HG02870 (cell line): ENCODE data around the gene PLA1A.

ENCODE experiments used
- ATAC-seq: cut with Tn5 transposase; IDR thresholded peaks from one replicate; pipeline ENCODE4 v1.9.1; 2021; ENCODE audit warnings: mild to moderate bottlenecking, moderate library complexity; ENCODE audit not compliant: unreplicated experiment

The PLA1A gene

DNA sequence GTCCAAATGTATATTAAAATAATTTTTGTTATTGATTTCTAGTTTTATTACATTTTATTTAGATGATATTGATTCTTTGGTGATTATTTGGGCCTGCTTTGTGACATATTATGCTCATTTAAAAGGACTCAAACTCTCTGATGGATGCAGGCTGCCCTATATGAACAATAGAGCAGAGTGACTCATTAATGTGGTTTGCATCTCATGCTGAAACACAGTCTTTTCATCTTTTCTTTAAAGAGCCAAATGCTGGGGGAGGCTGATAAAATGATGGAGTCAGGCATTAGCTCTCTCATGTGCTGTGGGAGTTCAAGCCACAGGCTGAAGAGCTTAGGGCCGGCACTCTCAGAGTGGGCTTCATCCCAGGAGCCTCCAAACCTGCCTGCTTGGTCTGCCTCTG is 7.2 kb downstream of the PLA1A start:
- no peak for ATAC-seq

DNA sequence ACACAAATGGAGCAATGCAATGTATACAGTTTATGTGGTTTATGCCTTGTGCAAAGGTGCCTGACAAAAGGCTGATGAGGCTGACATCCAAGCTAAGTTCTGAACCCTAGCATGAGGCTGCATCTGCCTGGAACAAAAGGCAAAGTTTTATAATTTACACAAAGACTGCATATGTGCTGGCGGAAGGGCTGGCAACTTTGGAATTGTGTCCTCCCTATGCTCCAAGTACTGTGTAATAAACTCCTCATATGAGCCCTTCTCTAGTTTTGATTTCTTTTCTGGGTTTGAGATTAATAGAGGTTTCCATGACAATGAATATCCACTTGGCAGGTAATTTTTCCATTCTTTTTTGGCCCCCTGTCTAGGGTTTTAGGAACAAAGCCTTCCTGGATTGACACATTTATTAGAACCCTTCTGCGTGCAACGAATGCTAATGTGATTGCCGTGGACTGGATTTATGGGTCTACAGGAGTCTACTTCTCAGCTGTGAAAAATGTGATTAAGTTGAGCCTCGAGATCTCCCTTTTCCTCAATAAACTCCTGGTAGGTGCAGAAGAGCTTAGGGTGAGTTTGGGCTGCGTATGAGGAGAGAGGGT is 10.8 kb downstream of the PLA1A start:
- no peak for ATAC-seq

DNA sequence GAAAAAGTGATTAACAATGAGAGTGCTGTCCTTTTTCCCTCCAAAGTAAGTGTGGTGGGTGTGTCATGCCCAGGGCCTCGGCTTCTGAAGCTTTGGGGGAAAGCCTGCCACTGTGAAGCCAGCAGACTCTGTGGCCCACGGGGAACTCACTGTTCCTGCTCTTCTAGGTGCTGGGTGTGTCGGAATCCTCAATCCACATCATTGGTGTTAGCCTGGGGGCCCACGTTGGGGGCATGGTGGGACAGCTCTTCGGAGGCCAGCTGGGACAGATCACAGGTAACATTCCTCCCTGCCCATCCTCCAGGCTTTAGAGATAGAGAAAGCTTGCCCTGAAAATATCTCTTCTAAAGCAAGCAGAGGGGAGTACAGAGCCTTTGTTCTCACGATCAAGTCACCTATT is 11.6 kb downstream of the PLA1A start:
- ATAC-seq: no peak

- no peak for ATAC-seq
These were observed 14.0 kb downstream of the PLA1A start for GRCh38 chr3:119611664-119612063.

GRCh38 chr3:119613201-119613600 is 15.5 kb downstream of the PLA1A start:
- ATAC-seq: peak; percentile 51

- ATAC-seq: no peak
These were observed 16.2 kb downstream of the PLA1A start for GRCh38 chr3:119613872-119614271.

DNA sequence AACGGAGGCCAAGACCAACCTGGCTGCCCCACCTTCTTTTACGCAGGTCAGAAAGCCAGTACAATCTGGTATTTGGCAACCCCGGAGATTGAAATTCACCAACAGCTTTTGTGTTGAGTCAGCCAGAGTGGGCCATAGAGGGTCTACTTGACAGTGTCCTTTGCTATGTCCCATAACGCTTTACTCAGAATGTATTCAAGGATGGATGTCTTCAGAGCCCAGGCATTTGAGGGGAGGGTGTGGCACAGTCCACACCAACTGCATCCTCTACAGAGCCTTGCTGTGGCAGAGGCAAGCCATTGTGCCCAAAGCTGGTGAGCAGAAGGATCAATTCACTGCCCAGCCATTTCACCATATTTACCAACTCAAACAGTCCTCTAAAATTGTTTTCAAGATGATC is 18.4 kb downstream of the PLA1A start:
- ATAC-seq: no peak

DNA sequence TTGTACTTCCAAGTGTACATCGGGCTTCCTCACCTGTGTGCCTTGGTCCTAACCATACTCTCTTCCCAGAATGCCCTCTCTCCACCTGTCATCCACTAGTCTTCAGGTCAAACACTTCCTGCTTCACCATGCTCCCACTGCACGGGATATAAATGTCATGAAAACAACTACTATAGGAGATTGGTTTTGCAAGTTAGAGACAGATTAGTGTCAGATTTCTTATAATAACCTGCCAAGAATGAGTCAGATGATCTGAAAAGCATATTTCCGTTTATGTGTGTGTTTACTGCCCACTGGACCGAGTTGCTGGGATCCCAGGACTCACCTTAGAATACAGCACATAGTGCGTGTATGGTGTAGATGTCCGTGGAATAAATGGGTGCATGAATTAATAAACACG is 21.4 kb downstream of the PLA1A start:
- ATAC-seq: no peak

- ATAC-seq: no peak
These were observed 23.2 kb downstream of the PLA1A start for GRCh38 chr3:119620899-119621298.

DNA sequence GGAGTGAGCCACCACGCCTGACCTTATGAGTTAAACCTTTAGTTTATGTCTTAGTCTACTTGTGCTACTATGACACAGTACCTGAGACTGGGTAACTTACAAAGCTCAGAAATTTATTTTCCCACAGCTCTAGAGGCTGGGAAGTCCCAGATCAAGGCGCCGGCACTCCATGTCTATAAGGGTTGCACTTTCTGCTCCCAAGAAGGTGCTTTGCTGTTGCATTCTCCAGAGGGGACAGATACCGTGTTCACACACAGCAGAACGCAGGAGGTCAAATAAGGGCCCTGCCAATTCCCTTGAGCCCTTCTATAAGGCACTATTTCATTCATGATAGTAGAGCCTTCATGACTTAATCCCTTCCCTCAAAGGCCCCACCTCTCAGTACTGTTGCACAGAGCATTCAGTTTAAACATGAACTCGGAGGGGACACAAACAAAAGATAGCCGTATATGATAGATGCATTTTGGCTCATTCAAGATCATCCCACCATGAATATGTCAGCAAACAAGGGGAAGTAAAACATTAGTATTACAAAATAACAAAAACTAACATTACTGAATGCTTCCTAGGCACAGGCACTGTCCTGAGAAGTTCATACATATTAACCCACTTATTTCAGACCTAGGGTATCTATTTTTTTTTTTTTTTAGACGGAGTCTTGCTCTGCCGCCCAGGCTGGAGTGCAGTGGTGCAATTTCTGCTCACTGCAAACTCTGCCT is 26.5 kb downstream of the PLA1A start:
- ATAC-seq: no peak

DNA sequence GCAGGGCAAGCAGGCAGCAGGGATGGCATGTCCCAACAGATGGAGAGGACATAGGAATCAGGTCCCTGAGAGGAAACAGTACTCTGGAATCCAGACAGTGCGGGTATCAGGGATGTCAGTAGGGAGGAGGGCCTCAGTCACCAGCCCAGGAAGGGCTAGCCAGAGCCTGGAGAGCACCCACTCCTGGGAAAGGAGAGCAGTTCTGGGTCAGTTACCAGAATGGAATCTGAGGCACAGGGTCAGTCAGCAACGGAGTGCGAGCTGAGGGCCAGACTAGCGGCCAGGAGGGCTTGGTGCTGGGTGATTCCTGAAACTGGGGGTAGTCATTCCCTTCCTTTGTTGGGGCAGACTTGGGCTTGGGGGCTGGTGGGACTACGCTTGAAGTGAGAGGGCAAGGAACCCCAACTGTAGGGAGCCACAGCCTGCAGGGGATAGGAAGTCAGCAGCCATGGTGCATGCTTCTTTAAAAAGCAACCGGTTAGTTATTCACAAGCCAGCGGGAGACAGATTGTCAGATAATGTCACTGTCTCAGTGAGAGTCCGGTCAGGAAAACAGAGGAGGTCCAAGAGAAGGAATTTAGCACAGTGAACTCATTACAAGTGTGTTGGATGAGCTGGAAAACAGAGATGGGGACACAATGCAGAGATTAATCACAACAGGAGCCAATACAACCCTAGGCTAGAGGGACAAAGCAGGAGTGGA is 27.9 kb downstream of the PLA1A start:
- ATAC-seq: no peak

- ATAC-seq: no peak
These were observed 28.5 kb downstream of the PLA1A start for GRCh38 chr3:119626196-119626595.

- ATAC-seq: no peak
These were observed 29.8 kb downstream of the PLA1A start for GRCh38 chr3:119627461-119627860.

GRCh38 chr3:119628390-119628789 is 30.7 kb downstream of the PLA1A start:
- ATAC-seq: no peak

DNA sequence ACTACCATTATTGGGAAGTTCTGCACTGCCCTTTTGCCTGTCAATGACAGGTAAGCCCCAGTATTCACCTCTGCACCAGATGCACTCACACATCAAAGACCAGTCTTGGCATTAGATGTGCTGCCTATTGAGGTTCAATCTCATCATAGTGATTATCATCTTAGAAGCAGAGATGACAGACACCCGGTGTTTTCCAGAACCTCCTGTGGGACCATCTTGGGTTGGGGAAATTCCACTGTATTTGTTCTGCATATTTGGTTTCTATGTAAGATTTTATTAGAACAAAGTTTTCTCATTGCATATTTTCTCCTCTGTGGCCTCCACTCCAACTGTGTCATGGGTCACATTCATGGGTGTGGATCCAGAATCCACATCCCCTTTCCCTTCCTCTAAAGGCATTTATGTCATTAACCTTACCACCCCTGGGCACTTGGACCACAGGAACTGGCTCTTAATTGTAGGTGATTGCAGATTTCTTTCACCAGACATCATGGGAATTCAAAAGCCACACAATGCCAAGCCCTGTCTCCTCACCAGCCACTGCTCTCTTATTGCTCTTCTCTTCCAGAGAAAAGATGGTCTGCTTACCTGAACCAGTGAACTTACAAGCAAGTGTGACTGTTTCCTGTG is 31.2 kb downstream of the PLA1A start:
- no peak for ATAC-seq

GRCh38 chr3:119630128-119630879 is 32.6 kb downstream of the PLA1A start:
- no peak for ATAC-seq

DNA sequence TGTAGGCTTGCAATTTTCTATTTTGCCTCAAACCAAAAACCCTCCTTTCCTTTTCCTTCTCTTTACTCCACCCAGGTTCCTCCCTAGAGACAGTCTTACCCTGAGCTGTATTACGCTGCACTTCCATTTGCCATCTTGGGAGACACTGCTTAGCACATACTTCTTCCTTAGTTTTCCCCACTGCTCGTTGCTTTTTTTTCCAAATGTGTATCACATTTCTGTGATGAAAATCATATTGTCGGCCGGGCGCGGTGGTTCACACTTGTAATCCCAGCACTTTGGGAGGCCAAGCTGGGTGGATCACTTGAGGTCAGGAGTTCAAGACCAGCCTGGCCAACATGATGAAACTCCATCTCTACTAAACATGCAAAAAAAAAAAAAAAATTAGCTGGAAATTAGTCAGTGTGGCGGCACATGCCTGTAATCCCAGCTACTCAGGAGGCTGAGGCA is 33.2 kb downstream of the PLA1A start:
- no peak for ATAC-seq

DNA sequence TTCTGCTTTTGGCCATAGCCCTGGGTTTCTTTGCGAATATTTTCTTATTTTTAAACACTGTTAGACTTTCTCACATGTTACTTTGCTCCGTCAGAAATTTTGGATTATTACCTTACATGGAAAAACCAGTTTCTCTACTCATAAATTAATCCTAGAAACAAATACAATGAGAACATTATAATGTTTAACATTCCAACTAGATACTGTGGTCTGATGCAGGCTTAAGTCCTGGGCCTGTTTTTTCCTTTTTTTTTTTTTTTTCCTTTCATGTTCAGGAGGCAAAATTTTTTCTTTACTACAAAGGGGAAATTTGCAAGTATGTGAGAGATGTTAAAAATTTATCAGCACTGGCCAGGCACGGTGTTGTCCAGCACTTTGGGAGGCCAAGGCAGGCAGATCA is 33.8 kb downstream of the PLA1A start:
- no peak for ATAC-seq

- ATAC-seq: no peak
These were observed 34.5 kb downstream of the PLA1A start for GRCh38 chr3:119632216-119632615.

GRCh38 chr3:119632829-119633228 is 35.1 kb downstream of the PLA1A start:
- no peak for ATAC-seq

GRCh38 chr3:119635719-119636118 is 38.0 kb downstream of the PLA1A start:
- no peak for ATAC-seq
